GM10847 (cell line): Measurements from ENCODE around the gene NPR2.
A peak's percentile ranks its signal among the peaks of the same experiment; 100 is the strongest.

Experiments
- POLR2A ChIP-seq: IDR thresholded peaks from 2 replicates; pipeline ENCODE4 v1.6.1; 2011; ENCODE audit not compliant: insufficient read length; ENCODE audit errors: extremely low read depth

Gene NPR2

DNA sequence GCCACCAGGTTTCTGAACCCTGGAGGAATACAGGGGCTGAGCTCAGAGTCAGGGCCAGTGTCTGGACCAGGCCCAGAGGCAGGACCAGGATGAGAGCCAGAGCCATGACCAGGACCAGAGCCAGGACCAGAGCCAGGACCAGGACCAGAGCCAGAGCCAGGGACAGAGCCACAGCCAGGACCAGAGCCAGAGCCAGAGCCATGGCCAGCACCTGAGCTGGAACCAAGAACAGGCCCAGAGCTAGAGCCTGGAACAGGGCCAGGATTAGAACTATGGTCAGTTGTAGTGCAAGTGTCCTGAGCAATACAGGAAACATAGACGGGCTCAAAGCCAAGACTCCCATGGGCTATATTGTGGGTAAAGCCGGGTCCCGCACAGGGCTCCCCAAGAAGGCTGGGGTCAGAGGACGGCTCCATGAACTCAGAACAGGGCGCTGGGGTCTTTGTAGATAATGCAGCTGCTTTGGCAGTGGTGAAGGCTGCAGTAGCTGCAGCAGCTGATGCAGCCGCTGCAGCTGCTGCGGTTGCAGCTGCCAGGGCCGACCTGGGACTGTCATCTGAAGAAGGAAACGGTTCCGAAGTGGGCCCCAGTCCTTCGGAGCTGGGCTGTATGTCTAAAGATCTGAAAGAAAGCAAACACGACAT lies 20.1 kb downstream of the NPR2 start:
- TF ChIP-seq POLR2A = no peak

DNA sequence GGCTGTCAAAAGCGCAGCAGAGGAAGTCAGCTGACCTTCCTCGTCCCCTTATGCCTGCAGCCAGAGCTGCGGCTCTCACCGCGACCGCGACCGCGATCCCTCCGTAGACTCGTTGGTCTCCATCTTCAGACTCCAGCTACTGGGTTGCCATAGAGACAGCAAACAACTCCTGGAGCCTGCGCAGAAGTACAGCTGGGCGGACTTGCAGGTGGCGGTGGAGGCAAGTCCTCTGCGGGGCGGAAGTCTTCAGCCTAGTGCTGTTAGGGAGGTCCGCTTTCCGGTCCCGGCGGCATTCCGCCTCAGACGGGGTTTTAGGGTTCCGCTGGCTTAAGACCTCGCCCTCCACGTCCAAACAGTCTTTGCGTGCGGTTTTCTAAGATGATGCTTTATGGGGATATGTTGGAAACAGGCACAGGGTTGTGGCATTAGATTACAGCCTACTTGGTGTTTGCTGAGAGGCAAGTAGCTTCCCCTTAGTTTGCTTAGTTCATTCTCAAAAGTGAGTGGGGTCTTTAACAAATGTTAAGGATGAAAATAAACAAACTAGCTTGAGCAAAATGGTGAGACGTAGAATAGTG lies 20.7 kb downstream of the NPR2 start, which contains the start of gene SPAG8:
Gene SPAG8 (minus strand): TSS at position 238 of the 578 bp plus-strand sequence. CDS start 115 bp downstream, at position 123.
- TF ChIP-seq POLR2A = peak; percentile 32

DNA sequence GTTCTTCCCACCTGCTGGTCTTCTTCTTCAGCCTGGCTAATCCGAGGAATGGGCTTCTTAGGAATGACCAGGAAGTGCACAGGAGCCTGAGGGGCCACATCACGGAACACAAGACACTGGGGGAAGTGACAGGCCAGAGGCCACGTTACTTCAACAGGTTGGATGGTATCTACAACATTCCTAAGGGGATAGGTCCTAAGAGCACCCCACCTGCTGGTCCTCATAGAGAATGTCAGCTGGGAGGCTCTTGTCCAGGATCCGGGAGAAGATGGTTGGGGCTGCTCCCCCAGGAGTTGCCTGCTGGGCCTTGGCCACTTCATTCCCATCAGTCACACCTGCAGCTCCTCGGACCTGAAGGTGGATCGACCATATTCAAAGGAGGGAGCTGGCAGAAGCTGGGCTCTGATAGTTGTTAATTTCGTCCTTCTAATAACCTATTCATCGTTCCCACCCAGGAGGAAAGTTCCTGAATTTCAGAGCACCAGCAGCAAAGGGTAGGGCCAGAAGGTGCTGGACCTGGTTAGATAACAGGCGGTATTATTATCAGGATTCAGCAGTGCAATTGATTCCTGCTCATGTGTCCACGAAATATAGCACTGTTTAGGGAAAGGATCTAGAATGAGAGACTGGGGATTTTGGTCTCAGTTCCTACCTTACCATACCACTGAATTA lies 22.2 kb downstream of the NPR2 start:
- no peak for TF ChIP-seq POLR2A

DNA sequence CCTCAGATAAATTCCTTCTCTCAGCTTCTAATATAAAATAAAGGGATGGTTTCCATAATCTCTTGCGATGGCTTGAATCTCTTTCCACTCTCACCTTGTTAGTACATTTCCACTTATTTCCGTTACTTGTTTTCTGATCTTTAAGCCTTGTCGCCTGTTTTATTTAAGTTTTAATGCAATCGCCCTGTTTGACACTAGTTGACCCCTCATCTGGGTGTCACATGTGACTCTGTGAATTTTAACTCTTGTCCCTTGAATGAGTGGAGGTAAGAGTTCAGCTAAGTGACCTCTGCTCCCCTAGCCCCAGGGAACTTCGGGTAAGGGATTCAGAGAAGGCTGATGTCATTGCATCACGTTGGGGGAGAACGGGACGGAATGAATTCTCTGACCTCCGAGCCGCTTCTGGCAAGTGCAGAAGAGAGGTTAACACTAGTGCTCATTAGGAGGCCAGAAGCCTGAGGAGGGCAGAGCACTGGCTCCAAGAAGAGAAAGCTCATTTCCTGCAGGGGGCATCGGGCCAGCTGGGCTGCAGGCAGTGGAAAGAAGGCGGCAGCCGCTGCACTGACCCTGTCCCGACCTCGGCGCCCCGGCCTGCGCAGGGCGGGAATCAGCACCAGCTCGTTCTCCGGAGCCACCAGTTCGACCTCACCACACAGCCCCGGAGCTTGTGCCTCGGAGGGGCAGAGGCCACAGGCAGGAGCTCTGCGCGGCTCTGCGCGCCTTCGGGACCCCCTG lies 22.9 kb downstream of the NPR2 start:
- no peak for TF ChIP-seq POLR2A

DNA sequence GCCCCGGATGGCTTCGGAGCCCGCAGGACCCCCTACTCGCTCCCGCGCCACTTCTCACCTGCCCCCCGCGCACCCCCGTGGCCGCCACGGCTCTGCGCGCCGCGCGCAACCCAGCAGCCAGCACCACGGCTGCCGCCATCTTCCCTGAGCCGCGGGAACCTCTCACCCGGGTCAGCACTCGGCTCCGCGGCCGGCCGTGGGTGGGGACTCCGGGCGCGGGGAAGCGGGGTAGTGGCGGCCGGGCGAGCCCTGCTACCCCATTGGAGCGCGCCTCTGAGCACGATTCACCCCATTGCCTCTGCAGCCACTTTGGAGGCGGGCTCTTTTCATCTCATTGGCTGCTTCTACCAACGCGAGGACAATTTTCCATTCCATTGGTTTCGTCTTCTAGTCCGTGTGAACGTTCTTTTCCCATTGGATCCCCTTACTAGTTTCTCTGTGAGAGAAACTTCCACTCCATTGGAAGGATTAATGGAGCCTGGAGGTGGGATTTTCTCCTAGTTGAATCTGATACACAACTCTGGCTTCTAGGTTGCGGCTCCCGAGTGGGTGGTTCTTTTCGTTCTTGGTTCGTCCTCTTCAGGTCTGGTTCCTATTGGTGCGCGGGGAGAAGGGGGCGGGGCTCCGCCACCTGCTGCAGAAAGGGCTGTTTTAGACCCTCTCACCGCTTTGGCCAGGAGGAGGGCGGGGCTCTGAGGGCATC lies 23.6 kb downstream of the NPR2 start, which contains the start of gene HINT2:
Gene HINT2 (minus strand): TSS at position 202 of the 703 bp plus-strand sequence. CDS start 63 bp downstream, at position 139.
- peak; percentile 91 for TF ChIP-seq POLR2A

DNA sequence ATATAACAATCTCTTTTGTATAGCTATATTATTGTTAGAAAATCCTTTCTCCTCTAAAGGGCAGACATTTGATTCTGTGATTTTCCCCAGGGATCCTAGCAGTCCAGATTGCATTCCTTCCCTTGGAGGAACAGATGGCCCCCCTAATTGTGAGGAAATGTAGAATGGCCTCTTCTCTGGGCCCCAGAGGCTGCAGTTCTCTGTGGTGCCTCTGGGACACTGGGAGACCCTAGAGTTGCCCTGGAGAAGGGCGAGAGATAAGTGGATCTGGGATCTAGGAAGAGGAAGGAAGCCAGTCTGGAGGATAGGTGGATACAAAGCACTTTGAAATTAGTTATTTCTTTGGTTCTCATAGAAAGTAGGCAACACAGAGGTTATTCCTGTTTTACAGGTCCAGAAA lies 25.3 kb downstream of the NPR2 start:
- TF ChIP-seq POLR2A = no peak

DNA sequence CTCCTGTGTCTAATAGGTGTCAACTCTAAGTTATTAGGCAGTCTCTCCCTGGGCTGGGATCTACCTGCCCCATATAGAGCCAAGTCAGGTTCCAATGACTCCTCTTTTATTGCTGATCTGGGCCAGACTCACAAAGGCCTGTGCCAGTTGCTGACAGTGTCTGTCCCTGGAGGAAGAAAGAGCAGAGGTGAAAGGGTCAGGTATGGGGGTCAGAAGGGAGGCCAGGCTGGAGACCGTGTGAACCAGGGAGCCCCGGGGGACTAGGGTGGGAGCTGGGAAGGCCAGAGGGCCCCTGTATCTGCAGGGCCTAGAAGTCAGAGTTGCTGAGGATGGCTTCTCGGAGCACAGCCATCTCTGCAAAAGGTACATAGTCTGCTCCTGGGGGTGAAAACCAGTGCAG lies 26.9 kb downstream of the NPR2 start:
- no peak for TF ChIP-seq POLR2A

DNA sequence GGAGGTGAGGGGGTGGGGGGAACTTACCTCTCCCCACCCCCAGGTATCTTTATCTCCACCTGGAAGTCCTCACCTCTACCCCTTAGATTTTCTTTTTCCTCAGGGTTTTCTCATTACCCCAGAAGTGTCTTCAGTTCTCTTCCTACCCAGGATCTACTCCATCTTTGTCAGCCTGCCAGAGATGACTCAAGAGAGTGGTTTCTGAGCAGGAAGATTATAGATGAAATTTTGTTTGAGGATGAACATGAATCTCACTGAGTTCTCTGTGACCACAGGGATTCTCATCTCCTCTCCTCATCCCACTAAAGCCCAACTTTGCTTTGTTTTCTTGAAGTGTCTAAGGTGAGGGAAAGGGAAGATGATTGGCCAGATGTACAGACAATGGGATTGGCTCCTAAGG lies 28.7 kb downstream of the NPR2 start:
- no peak for TF ChIP-seq POLR2A

DNA sequence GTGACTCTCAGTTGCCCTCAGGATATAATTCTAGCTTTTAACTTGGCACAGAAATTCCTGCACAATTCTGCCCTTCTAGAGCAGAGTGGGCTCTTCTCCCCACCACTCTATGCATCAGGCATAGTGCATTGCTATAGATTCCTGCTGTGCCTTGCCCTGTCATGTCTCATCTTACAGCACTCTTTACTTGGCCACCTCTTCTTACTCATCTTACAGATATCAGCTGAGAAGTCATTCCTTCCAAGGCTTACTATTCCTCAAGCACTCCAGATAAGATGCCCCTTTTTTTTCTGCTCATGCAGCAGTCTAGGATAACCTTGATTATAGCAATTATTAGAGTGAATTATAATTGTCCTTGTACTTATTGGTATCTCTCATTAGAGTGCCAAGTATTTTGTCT lies 31.5 kb downstream of the NPR2 start:
- TF ChIP-seq POLR2A = no peak

DNA sequence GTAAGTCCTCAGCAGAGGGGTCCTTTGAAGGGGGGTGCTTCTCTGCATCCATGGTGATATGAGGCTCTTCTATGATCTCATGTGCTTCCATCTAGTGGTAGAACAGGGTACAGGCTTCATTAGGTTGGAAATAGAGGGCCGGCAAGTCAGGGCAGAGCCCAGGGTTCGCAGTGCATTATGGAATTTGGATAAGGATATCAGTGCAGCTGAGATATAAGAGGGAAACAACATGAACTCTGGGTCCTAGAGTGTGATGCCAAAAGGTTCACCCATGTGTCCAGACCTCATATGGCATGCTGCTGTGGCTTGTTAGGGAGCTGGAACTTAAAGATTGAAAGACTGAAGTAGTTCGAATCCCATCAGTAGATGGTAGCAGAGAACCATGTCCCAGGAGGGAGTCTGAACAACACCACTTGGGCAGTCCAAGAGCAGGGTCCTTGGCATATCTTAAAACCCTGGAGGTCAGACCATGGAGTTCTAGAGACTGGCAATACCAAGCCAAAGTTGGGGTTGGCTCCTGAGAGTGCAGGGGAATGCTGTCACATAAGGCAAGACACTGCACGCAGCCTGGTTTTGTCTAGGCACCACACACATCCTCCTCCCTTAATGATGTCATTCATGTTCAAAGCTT lies 34.8 kb downstream of the NPR2 start:
- TF ChIP-seq POLR2A = no peak

DNA sequence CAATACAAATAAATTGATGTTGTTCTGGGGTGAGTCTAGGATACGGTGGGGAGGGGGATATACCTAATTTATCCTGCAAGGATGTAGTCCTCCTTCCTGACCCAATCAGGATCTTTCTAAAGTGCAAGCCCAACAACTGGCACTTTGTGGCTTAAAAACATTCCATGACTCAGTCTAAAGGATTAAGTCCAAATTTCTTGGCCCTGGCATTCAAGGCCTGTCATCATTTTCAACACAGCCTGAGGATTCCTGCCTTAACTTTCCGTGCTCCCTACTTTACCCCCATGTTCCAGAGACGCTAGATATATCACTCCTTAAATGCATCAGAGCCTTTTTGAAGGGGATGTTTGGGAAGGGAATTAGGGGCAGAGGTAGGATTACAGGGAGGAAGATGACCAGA lies 36.1 kb downstream of the NPR2 start:
- no peak for TF ChIP-seq POLR2A

DNA sequence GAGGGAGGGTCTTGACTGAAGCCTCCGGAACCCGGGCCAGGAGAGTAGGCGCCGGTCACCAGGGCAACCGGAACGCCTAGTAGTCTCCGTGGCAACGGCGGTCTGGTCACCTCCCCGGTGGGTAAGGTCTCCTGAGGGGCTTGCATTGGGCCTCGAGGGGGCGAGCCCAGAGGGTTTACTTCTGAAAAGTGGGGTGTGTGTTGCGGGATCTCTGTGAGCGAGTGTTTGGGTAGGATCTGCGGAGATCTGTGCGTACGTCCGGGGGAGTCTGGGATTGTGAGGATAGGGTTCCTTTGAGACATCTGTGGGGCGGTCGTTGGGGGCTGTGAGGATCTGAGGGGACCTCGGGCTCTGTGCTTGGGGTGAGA lies 37.3 kb downstream of the NPR2 start, which contains the start of gene FAM221B:
Gene FAM221B (minus strand): TSS at position 17 of the 368 bp plus-strand sequence. CDS start 2,571 bp downstream, outside the sequence.
- TF ChIP-seq POLR2A = no peak

DNA sequence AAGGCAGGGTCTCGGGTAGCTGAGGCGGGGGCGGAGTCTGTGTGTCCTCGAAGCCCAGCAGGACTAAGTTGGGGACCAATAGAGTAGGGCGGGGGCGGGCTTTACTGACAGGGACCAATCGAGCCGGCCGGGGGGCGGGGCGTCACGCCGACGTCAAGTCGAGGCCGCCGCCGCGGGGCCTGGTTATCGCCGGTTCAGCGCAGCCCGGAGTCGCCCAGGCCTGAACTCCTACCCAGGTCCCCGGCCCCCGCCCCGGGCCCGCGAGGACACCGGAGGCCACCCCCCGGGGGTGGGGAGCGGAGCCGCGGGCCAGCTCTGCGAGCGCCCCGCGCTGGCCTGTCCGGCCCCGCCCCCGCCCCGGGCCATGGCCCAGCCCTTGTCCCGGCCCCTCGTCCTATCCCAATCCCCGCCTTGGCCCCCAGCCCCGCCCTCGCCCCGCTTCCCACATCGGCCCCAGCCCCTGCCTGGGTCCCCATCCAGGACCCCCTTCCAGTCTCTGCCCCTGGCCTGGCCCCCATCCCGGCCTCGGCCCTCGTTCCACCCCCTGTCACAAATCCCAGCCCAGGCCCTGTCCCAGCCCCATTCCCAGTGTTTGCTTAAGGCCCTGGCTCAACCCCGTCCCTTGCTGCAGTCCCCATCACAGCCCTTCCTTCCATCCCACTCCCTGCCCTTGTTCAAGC lies 37.8 kb downstream of the NPR2 start, which contains the start of gene TMEM8B:
Gene TMEM8B (plus strand): TSS at position 145 of the 680 bp plus-strand sequence. CDS start 220 bp downstream, at position 365.
- TF ChIP-seq POLR2A = peak; percentile 18

DNA sequence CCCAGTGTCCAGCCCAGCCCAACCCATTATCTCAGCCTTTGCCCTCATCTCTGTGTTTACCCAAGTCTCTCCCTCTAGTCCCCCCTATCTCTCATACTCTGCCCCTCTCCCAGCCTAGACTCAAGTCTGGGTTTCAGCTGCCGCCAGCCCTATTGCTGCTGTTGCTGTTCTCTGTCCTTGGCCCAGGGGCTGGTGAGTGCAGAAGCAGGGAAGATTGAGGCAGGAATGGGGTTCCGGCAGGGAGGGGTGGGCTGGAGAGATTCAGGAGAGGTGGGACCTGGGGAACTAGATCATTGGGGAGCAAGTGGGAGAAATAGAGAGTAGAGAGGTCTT lies 38.3 kb downstream of the NPR2 start:
- TF ChIP-seq POLR2A = no peak
